ENCODE measurements around the gene FTSJ3.

DNA sequence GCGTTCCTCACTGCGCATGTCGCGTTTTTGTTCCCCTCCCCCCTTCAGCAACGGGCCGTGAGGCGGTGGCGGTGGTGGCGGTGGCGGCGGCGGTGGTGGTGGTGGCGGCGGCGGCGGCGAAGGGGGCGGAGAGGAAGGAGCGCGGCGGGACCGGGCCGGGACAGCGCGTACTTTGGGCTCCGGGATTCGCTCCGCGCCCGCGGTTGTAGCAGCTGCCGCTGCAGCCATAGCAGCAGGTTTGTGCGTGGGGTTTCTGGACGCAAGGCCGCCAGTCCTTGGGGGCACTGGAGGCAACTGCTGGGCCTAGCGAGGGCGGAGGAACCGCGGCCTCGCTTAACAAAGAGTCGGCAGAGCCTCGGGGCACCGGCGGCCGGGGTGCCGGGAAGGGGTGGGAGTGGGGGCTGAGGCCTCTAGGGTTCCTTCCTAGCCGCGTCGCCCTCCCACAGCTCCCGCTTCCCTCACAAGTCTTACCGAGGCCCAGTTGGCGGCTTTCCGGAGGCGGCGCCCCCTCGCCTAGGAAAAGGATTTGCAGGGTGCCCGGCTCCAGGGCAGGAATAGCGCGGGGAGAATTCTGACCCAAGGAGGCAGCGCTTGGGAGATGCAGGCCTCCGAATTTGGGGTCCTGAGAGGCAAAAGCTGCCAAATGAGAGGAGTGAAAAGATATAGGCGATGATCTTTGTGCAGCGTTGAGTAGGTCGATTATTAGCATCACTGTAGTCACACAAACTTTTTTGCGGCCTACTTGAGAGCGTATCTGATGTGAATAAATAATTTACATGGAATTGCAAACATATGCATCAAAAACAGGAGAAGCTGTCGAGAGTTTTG lies 53.1 kb downstream of the FTSJ3 start, which contains the start of gene DDX42:
- TF ChIP-seq POLR2AphosphoS5 (IDR thresholded peaks at IDR 0.05) (no peak), POLR2A (IDR thresholded peaks at IDR 0.05; ENCODE audit: low read depth) (peak; percentile 42)
- TF ChIP-seq, protein P1, sequence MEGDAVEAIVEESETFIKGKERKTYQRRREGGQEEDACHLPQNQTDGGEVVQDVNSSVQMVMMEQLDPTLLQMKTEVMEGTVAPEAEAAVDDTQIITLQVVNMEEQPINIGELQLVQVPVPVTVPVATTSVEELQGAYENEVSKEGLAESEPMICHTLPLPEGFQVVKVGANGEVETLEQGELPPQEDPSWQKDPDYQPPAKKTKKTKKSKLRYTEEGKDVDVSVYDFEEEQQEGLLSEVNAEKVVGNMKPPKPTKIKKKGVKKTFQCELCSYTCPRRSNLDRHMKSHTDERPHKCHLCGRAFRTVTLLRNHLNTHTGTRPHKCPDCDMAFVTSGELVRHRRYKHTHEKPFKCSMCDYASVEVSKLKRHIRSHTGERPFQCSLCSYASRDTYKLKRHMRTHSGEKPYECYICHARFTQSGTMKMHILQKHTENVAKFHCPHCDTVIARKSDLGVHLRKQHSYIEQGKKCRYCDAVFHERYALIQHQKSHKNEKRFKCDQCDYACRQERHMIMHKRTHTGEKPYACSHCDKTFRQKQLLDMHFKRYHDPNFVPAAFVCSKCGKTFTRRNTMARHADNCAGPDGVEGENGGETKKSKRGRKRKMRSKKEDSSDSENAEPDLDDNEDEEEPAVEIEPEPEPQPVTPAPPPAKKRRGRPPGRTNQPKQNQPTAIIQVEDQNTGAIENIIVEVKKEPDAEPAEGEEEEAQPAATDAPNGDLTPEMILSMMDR (IDR thresholded peaks at IDR 0.05), result peak in 1 of 3 experiments; percentile 7

All from esophagus muscularis mucosa (tissue), 3 donors.